ENCODE results near the gene RGL1. TPM values are rescaled to one million over a fixed set of nuclear protein-coding genes. Genes with fewer than 3 reads are reported as not detected.

RGL1 gene
- total RNA-seq, 2 experiments from 2014 or later = 1.3 to 1.4 TPM

- peak; percentile 82 for DNase-seq
- CTCF ChIA-PET = interaction anchor here (0.6 to 5.3 kb wide), 66 partner anchors 8 to 737 kb away, joined by 3 to 188 read pairs (median 5); partner anchors contain the start of genes APOBEC4, ARPC5 and RGL1
- peaks cover 8% of the 10 kb centered on the region for H3K4me1 Mint-ChIP-seq (ENCODE audit: low read depth)
- no peaks in the 10 kb centered on the region for H3K27me3 Mint-ChIP-seq (ENCODE audit: low read depth)
- H3K4me3 Mint-ChIP-seq = no peak overlapping the region
- no peaks in the 10 kb centered on the region for H3K9me3 Mint-ChIP-seq (ENCODE audit: insufficient read depth)
- ATAC-seq = peak; percentile 97
- H3K36me3 Mint-ChIP-seq (ENCODE audit: low read depth) = no peaks in the 10 kb centered on the region
- POLR2A ChIA-PET = interaction anchor here (1.6 kb wide), 1 partner anchor 260 kb away, joined by 6 read pairs; no protein-coding TSS in a partner anchor
- H3K27ac Mint-ChIP-seq = no peak overlapping the region
Observed at GRCh38 chr1:183915625-183916510, 110.9 kb downstream of the RGL1 start.

GRCh38 chr1:183916574-183916973, 111.7 kb downstream of the RGL1 start:
- H3K9me3 Mint-ChIP-seq (ENCODE audit: insufficient read depth) = no peaks in the 10 kb centered on the region
- ATAC-seq (no peak), DNase-seq (no peak)
- ChIA-PET CTCF (interaction anchor here (0.7 to 5.3 kb wide), 58 partner anchors 9 to 634 kb away, joined by 3 to 188 read pairs (median 5); partner anchors contain the start of genes APOBEC4, ARPC5 and RGL1), POLR2A (interaction anchor here (1.6 kb wide), 1 partner anchor 261 kb away, joined by 6 read pairs; no protein-coding TSS in a partner anchor)
- no peaks in the 10 kb centered on the region for H3K36me3 Mint-ChIP-seq (ENCODE audit: low read depth)
- H3K4me3 Mint-ChIP-seq = no peak overlapping the region
- no peak overlapping the region for H3K27ac Mint-ChIP-seq
- H3K27me3 Mint-ChIP-seq (ENCODE audit: low read depth) = no peaks in the 10 kb centered on the region
- peaks cover 8% of the 10 kb centered on the region for H3K4me1 Mint-ChIP-seq (ENCODE audit: low read depth)

GRCh38 chr1:183918589-183918988, 113.7 kb downstream of the RGL1 start:
- POLR2A ChIA-PET = no interaction called here
- Mint-ChIP-seq H3K36me3 (ENCODE audit: low read depth) (no peaks in the 10 kb centered on the region), H3K27me3 (ENCODE audit: low read depth) (no peaks in the 10 kb centered on the region), H3K27ac (no peak overlapping the region), H3K9me3 (ENCODE audit: insufficient read depth) (no peaks in the 10 kb centered on the region), H3K4me1 (ENCODE audit: low read depth) (peaks cover 8% of the 10 kb centered on the region), H3K4me3 (no peak overlapping the region)
- no peak for DNase-seq
- CTCF ChIA-PET = interaction anchor here (1.0 to 1.4 kb wide), 2 partner anchors 37 to 745 kb away, joined by 3 read pairs; no protein-coding TSS in a partner anchor
- no peak for ATAC-seq

GRCh38 chr1:183920651-183921050, 115.7 kb downstream of the RGL1 start:
- H3K36me3 Mint-ChIP-seq (ENCODE audit: low read depth) = no peaks in the 10 kb centered on the region
- no peak overlapping the region for H3K4me3 Mint-ChIP-seq
- POLR2A ChIA-PET = no interaction called here
- DNase-seq = no peak
- H3K27me3 Mint-ChIP-seq (ENCODE audit: low read depth) = no peaks in the 10 kb centered on the region
- H3K4me1 Mint-ChIP-seq (ENCODE audit: low read depth) = peaks cover 8% of the 10 kb centered on the region
- H3K27ac Mint-ChIP-seq = no peak overlapping the region
- no peak for ATAC-seq
- H3K9me3 Mint-ChIP-seq (ENCODE audit: insufficient read depth) = no peaks in the 10 kb centered on the region
- CTCF ChIA-PET = interaction anchor here (1.6 to 2.4 kb wide), 3 partner anchors 28 to 743 kb away, joined by 4 to 12 read pairs (median 5); no protein-coding TSS in a partner anchor

- Mint-ChIP-seq H3K4me1 (ENCODE audit: low read depth) (no peaks in the 10 kb centered on the region), H3K27me3 (ENCODE audit: low read depth) (no peaks in the 10 kb centered on the region), H3K27ac (no peak overlapping the region), H3K4me3 (no peak overlapping the region), H3K36me3 (ENCODE audit: low read depth) (no peaks in the 10 kb centered on the region), H3K9me3 (ENCODE audit: insufficient read depth) (no peaks in the 10 kb centered on the region)
- ChIA-PET CTCF (interaction anchor here (0.7 kb wide), 1 partner anchor 120 kb away, joined by 3 read pairs; no protein-coding TSS in a partner anchor), POLR2A (no interaction called here)
- ATAC-seq (no peak), DNase-seq (no peak)
Observed at GRCh38 chr1:183922197-183922596, 117.3 kb downstream of the RGL1 start.

- DNase-seq = no peak
Observed at GRCh38 chr1:183925947-183926346, 121.0 kb downstream of the RGL1 start.

GRCh38 chr1:183926983-183927382, 122.1 kb downstream of the RGL1 start:
- Mint-ChIP-seq H3K36me3 (ENCODE audit: low read depth) (no peaks in the 10 kb centered on the region), H3K27ac (no peak overlapping the region), H3K4me1 (ENCODE audit: low read depth) (no peaks in the 10 kb centered on the region), H3K4me3 (no peak overlapping the region), H3K27me3 (ENCODE audit: low read depth) (no peaks in the 10 kb centered on the region), H3K9me3 (ENCODE audit: insufficient read depth) (no peaks in the 10 kb centered on the region)
- POLR2A ChIA-PET = no interaction called here
- ATAC-seq = no peak
- CTCF ChIA-PET = interaction anchor here (3.8 kb wide), 1 partner anchor 11 kb away, joined by 22 read pairs; no protein-coding TSS in a partner anchor
- DNase-seq = no peak

More at GRCh38 chr1:183925947-183926346, 121.0 kb downstream of the RGL1 start:
- Mint-ChIP-seq H3K9me3 (ENCODE audit: insufficient read depth) (no peaks in the 10 kb centered on the region), H3K36me3 (ENCODE audit: low read depth) (no peaks in the 10 kb centered on the region), H3K4me1 (ENCODE audit: low read depth) (no peaks in the 10 kb centered on the region), H3K27me3 (ENCODE audit: low read depth) (no peaks in the 10 kb centered on the region), H3K4me3 (no peak overlapping the region), H3K27ac (no peak overlapping the region)
- POLR2A ChIA-PET = no interaction called here
- ATAC-seq = no peak
- CTCF ChIA-PET = interaction anchor here (3.8 kb wide), 1 partner anchor 10 kb away, joined by 22 read pairs; no protein-coding TSS in a partner anchor

GRCh38 chr1:183931646-183932271, 126.8 kb downstream of the RGL1 start:
- Mint-ChIP-seq H3K4me1 (ENCODE audit: low read depth) (no peaks in the 10 kb centered on the region), H3K4me3 (no peak overlapping the region), H3K9me3 (ENCODE audit: insufficient read depth) (no peaks in the 10 kb centered on the region), H3K27me3 (ENCODE audit: low read depth) (no peaks in the 10 kb centered on the region), H3K36me3 (ENCODE audit: low read depth) (no peaks in the 10 kb centered on the region), H3K27ac (no peak overlapping the region)
- no peak for ATAC-seq
- no peak for DNase-seq
- ChIA-PET CTCF (interaction anchor here (1.3 to 2.1 kb wide), 2 partner anchors 13 to 16 kb away, joined by 3 to 11 read pairs; no protein-coding TSS in a partner anchor), POLR2A (no interaction called here)

- ChIA-PET POLR2A (no interaction called here), CTCF (interaction anchor here (2.1 kb wide), 1 partner anchor 16 kb away, joined by 11 read pairs; no protein-coding TSS in a partner anchor)
- DNase-seq (no peak), ATAC-seq (no peak)
- Mint-ChIP-seq H3K4me1 (ENCODE audit: low read depth) (no peaks in the 10 kb centered on the region), H3K27me3 (ENCODE audit: low read depth) (no peaks in the 10 kb centered on the region), H3K36me3 (ENCODE audit: low read depth) (no peaks in the 10 kb centered on the region), H3K27ac (no peak overlapping the region), H3K9me3 (ENCODE audit: insufficient read depth) (no peaks in the 10 kb centered on the region), H3K4me3 (no peak overlapping the region)
Observed at GRCh38 chr1:183932412-183932811, 127.5 kb downstream of the RGL1 start.

- Mint-ChIP-seq H3K27ac (no peak overlapping the region), H3K9me3 (ENCODE audit: insufficient read depth) (no peaks in the 10 kb centered on the region), H3K36me3 (ENCODE audit: low read depth) (no peaks in the 10 kb centered on the region), H3K4me3 (no peak overlapping the region), H3K27me3 (ENCODE audit: low read depth) (peaks cover 2% of the 10 kb centered on the region), H3K4me1 (ENCODE audit: low read depth) (no peaks in the 10 kb centered on the region)
- ChIA-PET CTCF (interaction anchor here (1.4 kb wide), 1 partner anchor 18 kb away, joined by 5 read pairs; no protein-coding TSS in a partner anchor), POLR2A (no interaction called here)
- DNase-seq (no peak), ATAC-seq (no peak)
Observed at GRCh38 chr1:183933528-183934179, 128.7 kb downstream of the RGL1 start.

- Mint-ChIP-seq H3K9me3 (ENCODE audit: insufficient read depth) (no peaks in the 10 kb centered on the region), H3K27me3 (ENCODE audit: low read depth) (peaks cover 2% of the 10 kb centered on the region), H3K36me3 (ENCODE audit: low read depth) (no peaks in the 10 kb centered on the region), H3K4me1 (ENCODE audit: low read depth) (no peaks in the 10 kb centered on the region), H3K27ac (no peak overlapping the region), H3K4me3 (no peak overlapping the region)
- DNase-seq = no peak
- ATAC-seq = no peak
- ChIA-PET CTCF (interaction anchor here (1.4 kb wide), 1 partner anchor 18 kb away, joined by 5 read pairs; no protein-coding TSS in a partner anchor), POLR2A (no interaction called here)
Observed at GRCh38 chr1:183934314-183934713, 129.4 kb downstream of the RGL1 start.

All from activated CD8-positive, alpha-beta T cell treated with anti-CD3 and anti-CD28 coated beads, Interleukin-2, amount 10 ng/mL, durations not matched to agents 7 days and 5 days (primary cell).